SH-SY5Y (cell line): Measurements from ENCODE around the gene ADORA1.
A peak's percentile ranks its signal among the peaks of the same experiment; 100 is the strongest.

Experiments
- GATA2 ChIP-seq: IDR thresholded peaks from 2 replicates; pipeline ENCODE4 v1.6.1; 2011; ENCODE audit warnings: mild to moderate bottlenecking, low read depth, low read length
- GATA3 ChIP-seq: IDR thresholded peaks from 2 replicates; pipeline ENCODE4 v1.6.1; 2011; ENCODE audit warnings: low read depth, mild to moderate bottlenecking, low read length, moderate library complexity

ADORA1 gene

DNA sequence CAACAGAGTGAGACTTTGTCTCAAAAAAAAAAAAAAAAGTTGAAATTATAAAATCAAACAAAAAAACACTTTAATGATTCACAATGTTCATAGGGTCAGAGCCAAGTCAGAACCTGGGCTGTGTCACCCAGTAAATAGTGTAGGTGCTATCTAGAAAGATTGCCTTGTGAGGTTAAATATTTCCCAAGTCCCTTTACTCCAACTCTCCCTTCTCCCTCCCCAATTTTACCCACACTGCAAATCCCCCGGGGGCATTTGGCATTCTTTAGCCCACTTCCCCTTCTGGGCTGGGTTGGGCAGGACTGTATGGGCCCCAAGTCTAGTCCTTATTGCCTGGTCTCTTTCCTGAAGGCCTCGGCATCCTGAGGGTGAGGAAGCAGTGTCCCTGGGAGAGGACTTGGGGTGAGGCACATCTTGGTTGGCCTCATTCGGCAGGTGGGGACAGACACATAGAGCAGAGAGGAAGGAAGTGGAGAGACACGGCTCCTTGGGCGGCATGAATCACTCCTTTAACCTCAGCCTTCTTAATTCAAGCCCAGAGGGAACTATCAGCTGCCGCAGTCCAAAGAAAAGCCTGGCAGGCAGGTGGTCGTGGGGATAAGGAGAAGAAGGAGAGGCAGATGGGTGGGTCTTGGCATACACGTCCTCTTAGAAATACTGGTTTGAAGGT, 8.2 kb downstream of the ADORA1 start:
- no peak for TF ChIP-seq GATA2
- no peak for TF ChIP-seq GATA3

DNA sequence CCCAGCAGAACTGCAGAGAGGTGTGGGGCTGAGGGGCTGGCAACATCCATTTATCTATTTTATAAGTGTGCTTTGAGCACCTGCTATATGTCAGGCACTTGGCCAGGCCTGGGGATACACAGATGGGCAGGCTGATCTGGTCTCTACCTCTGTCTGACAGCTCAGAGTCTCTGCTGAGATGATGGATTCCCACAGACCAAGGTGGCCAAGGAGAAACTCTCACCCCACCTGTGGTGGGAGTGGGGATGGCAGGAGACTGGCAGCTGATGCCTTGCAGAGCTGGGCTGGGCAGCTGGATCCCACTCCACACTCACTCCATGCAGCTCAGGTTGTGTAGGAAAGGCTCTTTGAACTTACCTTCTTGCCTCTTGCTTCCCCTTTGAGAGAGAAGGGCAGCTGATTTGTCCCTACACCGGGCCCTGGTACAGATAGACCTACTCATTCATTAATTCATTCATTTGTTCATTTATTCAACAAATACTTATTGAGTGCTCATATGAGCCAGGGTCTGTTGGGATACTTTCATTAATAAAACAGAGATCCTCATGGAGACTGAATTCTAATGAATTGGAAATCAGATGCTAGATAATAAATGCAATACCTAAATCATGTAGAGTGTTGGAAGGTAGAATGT, 9.0 kb downstream of the ADORA1 start:
- no peak for TF ChIP-seq GATA2
- no peak for TF ChIP-seq GATA3

DNA sequence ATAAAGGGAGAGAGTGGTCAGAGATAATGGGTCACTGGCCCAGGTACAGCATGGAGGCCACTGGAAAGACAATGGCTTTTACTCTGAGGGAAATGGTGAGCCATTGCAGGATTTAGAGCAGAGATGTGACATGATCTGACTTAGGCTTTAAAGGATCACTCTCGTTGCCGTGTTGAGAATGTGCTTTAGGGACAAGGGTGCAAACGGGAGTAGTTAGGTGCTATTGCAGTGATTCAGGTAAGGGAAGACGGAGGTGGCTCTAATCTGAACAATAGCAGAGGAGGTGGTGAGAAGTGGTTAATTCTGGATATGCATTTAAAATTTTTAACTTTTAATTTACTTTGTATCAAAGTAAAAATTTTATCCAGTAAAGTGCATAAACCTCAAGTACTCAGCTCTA, 9.8 kb downstream of the ADORA1 start:
- no peak for TF ChIP-seq GATA2
- TF ChIP-seq GATA3, result no peak

DNA sequence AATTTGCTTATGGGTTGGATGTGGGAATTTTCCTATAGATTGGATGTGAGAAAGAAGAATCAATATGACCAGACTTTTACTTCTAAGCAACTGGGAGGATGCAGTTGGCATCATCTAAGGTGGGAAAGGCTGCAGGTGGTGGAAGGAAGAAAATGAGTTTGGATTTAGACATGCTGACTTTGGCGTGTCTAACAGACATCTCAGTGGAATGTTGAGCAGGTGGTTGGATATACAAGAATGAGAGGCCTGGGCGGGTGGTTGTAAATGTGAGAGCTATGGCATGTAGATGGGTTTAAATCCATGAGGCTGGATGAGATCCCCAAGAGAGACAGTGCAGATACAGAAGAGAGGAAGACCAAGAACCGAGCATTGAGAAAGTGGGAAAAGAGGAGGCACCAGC, 10.5 kb downstream of the ADORA1 start:
- TF ChIP-seq GATA3 (no peak), GATA2 (no peak)

DNA sequence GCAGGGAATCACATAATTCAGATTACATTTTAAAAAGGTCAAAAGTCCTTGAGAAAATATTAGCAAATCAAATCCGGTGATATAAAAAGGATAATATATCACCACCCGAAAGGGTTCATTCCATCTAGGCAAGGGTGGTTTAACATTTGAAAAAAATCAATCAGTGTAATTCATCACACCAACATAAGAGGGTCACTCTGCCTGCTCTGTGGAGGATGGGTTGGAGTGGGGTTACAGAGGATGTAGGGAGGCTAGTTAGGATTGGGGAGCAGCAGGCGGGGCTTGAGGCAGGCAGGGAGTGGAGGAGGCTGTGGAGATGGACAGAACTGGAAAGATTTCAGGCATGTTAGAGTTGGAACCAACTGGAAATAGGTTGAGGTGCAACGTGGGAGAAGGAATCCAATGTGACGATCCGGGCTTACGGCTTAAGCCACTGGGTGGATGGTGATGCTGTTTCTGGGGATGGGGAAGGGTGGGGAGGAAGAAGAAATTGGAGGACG, 12.5 kb downstream of the ADORA1 start:
- TF ChIP-seq GATA2 (no peak), GATA3 (no peak)

DNA sequence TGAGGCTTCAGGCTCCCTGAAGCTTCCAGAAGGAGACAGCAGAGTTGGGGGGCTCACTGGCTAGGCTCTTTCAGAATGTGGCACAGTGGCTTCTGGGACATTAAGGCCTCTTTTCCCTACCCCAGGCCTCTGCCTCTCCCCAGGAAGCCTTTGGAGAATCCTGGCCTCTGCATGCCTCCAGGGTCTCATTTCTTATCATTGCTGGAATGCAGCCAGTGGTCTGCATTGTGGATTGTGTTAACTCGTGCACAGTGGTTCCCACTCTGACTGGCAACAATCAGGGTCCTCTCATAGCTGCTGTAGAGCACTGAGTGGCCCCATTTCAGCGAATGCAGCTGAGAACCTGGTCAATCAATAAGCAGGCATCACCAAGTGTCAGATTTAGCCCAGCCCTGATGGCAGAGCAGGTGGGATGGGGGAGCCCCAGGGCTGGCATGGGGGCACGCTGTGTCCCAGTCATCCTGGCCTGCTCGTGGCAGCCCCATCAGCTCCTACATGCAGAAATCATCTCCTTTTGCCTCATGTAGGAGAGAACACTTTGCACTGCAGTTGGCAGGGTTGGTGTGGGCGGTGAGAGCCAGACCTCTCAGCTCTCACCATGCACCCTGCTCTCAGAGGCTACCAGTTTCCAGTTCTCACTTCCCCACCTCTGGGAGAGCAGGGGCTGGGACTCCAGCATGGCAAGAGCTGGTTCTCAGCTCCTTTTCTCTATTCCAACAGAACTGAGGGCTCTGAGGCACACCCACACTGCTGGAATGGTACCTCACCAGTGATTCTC, 13.4 kb downstream of the ADORA1 start:
- TF ChIP-seq GATA2 (peak; percentile 83), GATA3 (no peak)

DNA sequence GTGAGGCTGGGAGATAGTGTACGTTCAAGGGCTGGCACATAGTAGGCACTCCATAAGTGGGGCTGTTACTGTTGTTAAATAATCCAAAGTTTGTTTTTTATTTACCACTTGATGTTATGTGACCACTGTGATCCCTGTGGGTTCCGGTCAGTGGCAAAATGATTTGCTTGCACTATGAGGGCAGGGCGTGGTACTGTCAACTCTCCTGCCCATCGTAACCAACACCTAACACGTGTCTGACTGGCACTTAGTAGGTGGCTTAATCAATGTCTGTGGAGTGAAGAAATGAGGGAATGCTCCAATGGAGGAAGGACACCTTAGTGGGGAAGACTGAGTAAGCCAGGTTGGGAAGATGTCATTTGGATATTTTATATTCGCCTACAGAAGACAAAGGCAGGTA, 14.6 kb downstream of the ADORA1 start:
- TF ChIP-seq GATA2 (no peak), GATA3 (no peak)

DNA sequence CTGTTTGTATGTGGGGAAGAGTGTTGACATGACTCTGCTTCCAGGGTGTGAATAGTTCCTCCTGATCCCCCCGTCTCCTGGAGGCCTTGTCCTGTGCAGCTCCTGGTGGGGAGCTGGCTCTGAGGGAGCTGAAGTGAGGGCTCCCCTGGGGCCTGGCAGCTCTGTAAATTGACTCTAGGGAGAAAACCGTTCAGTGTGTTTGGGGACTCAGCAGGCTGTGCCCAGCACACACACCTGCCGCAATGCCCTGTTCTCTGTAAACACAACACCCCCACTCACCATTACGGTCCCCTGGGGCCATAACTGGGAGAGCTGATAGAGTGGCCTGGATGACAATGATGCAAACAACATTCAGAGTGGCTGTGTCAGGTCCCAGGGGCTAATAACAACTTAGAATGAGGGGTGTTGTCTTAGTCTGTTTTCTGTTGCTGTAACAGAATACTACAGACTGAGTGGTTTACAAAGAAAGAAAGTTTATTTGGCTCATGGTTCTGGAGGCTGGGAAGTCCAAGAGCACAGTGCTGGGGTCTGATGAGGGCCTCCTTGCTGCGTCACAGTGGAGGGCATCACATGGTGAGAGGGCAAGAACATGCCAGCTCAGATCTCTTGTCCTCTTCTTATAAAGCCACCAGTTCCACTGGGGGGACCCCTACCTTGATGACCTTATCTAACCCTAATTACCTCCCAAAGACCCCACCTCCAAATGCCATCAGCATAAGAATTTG, 15.3 kb downstream of the ADORA1 start:
- no peak for TF ChIP-seq GATA2
- TF ChIP-seq GATA3, result no peak

DNA sequence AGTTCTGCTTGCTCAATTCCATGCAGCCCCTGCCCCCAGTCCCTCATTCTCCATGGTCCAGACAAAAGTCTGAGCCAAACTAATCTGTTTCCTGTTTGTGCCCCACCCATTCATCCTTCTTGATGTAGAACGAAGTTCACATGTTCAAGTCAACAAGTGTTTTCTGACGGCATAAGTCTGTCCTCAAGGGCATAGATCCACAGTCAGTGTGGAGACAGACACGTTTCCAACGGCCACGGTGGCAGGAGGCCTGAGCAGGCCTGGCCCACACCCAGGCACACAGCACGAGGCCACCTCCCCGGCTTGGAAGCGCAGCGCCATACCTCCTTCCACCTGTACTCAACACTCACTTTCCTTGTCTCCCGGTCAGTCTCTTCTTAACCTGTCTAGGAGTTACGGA, 16.1 kb downstream of the ADORA1 start:
- no peak for TF ChIP-seq GATA3
- no peak for TF ChIP-seq GATA2

DNA sequence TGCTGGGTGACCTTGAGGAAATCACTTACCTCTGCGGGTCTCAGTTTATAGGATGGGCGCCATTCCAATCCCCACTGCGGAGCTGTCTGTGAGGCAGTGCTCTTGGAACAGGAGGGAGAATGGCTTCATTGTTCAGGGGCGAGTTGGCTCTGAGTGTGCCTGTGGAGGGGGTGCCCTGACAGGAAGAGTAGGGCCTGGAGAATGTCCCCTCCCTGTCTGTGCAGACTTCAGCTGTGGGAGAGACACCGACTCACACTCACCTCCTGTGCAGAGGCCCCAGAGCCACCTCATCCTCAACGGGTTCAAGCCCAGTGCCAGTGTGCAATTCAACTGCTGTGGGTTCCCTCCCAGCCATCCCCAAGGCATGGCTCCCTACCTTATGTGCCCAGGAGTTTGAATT, 17.1 kb downstream of the ADORA1 start:
- TF ChIP-seq GATA3 (no peak), GATA2 (no peak)

DNA sequence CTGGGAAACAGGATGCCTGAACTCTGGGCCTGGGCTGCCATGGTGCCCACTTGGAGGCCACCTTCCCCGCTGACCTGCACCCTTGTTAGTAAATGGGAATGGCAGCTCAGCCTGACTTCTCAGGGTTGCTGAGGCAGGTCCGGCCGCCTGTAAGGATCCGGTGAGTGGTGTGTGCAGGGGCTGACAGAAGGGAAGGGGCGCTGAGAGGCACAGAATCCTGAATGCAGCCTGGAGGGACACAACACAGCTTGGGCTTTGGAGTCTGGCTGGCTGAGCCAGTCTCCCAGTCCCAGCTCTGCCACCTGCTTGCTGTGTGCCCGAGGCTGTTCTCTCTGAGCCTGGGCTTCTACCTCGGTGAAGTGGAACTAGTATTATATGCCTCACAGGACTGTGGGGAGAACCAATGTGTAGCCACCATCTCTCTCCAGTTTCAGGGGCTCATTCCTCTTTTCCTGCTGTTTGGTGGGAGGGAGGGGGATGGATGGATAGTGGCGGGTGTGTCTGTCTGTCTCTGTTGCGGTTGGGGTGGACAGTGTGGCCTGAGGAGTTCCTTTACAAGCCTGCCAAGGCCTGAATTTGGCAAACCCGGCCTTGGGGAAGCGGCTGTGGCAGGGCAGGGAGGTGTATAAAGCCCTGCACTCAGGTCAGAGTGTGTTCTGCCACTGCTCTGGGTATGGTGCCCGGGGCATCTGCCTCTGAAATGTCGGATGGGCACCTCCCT, 18.0 kb downstream of the ADORA1 start:
- TF ChIP-seq GATA2, result no peak
- TF ChIP-seq GATA3, result no peak

DNA sequence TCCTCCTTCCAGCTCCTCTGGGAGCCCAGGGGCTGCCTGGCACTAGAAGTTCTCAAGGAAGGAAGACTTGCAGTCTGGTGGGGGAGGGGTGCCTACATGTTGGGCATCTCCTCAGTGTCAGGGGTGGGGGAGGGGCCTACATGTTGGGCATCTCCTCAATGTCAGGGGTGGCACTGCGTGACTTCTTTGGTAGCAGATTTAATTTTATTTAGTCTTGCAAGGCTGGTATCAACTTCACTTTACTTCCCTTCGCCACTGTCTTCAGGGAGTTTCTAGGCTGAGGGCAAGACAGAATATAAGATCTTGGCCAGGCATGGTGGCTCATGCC, 18.5 kb downstream of the ADORA1 start:
- TF ChIP-seq GATA2 (no peak), GATA3 (no peak)

DNA sequence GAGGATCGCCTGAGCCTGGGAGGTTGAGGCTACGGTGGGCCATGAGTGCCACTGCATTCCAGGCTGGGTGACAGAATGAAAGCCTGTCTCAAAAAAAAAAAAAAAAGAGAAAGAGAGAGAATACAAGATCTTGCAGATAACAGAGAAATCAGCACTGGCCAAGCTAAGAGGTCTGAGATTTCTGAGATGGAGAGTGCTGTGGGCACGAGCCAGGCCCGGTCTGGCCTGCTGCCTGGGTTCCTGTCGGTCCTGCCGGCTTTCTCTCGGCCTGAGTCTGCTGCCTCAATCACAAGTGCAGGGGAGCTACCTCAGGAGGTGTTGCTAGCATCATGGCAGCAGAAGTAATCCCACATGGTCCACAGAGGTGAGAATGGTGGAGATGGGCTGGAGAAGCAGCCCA, 19.0 kb downstream of the ADORA1 start:
- TF ChIP-seq GATA3 (no peak), GATA2 (peak; percentile 98)

DNA sequence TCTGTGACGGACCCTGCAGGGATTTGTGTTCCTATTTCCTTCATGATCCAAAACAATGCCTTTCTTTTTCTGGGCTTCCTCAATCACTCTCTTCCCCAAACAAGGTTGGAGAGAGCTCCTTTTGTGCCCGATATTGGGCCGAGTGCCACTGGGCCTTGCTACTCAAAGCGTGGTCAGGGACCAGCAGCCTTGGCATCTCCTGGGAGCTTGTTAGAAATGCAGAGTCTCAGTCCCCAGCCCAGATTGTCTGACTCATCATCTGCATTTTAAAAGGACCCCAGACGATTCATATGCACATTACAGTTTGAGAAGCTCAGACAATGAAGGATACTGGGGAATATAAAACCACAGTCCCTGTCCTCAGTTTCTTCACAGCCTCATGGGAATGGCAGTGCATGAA, 19.9 kb downstream of the ADORA1 start:
- TF ChIP-seq GATA2 (no peak), GATA3 (no peak)

DNA sequence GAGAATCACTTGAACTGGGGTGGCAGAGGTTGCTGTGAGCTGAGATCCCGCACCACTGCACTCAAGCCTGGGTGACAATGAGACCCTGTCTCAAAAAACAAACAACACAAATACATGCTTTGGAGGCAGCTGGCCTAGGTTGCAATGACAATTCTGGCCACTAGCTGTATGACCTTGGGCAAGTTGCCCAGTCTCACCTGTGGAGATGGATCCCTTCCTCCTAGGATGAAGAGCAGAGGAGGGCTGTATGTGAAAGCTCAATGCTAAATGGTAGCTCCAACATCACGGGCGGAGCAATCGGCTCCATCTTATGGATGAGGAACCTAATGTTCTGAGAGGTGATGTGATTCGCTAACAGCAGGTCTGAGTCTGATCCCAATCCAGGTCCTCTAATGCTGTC, 20.6 kb downstream of the ADORA1 start:
- TF ChIP-seq GATA2, result no peak
- TF ChIP-seq GATA3, result no peak
